A549 treated with ZK216348 at 1 μM for 4 hours (cell line): ENCODE measurements around the gene LEUTX. TPM values are rescaled to one million over a fixed set of nuclear protein-coding genes. Genes with fewer than 3 reads are reported as not detected.

Source experiments
- total RNA-seq: library from RNA; stranded (reverse); fragments of 200-300 nt; extraction: Qiagen RNA extraction; gene quantifications from 5 replicates; pipeline ENCODE4 v1.2.3, GENCODE V29; 2022; ENCODE audit warnings: low read depth

LEUTX gene, protein sequence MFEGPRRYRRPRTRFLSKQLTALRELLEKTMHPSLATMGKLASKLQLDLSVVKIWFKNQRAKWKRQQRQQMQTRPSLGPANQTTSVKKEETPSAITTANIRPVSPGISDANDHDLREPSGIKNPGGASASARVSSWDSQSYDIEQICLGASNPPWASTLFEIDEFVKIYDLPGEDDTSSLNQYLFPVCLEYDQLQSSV
- not detected in 5 replicates for total RNA-seq

DNA sequence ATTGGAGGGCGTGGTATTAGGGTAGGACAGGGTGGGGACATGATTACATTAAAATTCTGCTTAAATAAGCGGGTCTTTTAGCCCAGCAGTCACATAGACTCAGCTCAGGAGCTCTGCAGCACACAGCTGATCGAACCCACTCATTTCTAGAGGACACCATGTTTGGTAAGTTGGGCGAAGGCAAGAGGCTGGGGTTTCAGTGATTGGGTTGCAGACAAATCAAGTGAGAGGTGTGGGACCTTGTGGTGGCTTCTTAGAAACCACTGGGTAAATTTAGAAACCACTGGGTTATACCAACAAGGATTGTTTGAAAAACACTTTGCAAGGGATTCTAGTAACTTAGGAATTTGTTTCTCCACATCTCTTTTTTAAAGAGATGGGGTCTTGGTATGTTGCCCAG, at the start of gene LEUTX:
TSS of gene LEUTX (plus strand) at position 92 of the 400 bp plus-strand sequence. CDS start at position 159, 67 bp downstream.

DNA sequence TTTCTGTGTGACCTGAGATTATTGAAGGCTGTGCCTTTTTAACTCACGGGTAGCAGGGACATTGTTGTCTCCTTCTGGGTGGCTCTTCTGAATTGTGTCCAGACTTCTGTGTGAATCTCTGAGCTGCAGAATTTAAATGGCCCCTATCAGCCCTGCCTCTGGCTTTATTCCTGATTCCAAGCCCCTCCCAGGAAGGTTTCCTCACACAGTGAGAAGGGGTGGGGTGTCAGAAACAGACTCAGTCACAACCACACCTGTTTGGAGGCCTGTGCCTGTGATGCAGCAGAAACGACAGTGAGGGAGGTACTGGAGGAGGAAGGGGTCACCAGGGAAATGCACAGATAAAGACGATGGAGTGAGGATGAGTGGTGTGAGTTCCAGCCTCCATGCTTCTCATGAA, 40.8 kb upstream of the LEUTX start, which contains the start of gene CLC:
TSS of gene CLC (minus strand) at position 139 of the 400 bp plus-strand sequence. CDS start at position 62, 77 bp downstream.

DNA sequence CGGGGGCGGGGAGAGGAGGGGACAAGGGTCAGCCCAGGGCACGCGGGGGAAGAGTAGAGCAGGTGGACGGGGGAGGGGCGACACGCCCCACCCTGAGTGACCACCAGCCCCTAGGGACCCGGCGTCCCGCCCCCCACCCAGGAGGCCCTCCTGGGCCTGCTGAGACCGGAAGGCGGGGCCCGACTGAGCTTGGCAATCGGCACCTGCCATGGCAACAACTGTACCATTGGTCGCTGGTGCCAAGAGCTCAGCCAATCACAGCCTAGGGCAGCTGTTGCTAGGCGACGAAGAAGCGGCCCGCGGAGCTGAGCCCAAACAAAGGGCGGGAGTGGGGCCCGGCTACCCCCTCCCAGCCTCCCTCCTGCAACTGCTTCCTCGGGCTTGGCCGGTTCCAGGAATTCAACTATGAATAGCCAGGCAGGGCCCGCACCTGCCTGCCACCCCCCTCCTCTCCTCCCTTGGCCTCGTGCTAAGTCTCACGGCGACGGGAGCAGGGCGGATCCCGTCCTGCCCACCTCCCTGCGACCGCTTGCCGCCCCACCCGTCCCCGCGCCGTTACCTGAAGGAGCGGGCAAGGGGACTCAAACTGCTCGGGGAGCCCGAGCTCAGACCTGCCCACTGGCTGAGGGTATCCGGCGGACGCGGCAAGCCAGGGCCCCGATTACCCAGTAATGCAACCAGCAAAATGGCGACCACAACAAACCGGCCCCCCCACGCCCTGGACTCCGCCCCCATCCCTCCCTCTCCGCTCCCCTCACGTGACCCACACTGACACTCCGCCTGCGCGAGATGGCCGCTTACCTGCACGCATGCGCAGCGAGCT, 55.0 kb downstream of the LEUTX start, which contains the start of gene DYRK1B:
TSS of gene DYRK1B (minus strand) at position 699 of the 823 bp plus-strand sequence. CDS start 2,295 bp downstream, outside the sequence.

Other genes starting within 250 kb of the LEUTX start
- 5.0 to 10.8 TPM (median 10.0 TPM) in 5 replicates for gene EID2B, start 246.0 kb upstream of the LEUTX start, total RNA-seq
- gene EID2, start 238.7 kb upstream of the LEUTX start, total RNA-seq = 36.7 to 52.9 TPM (median 46.4 TPM) in 5 replicates
- gene LGALS13, start 176.3 kb upstream of the LEUTX start, total RNA-seq = not detected in 5 replicates
- not detected in 5 replicates for gene LGALS16, start 122.9 kb upstream of the LEUTX start, total RNA-seq
- gene LGALS14, start 74.4 kb upstream of the LEUTX start, total RNA-seq = not detected in 5 replicates
- gene CLC, start 40.8 kb upstream of the LEUTX start, total RNA-seq = not detected in 5 replicates
- gene DYRK1B, start 55.3 kb downstream of the LEUTX start, total RNA-seq = 15.8 to 24.4 TPM (median 22.7 TPM) in 5 replicates
- gene FBL, start 67.5 kb downstream of the LEUTX start, total RNA-seq = 661 to 722 TPM (median 675 TPM) in 5 replicates
- 0.22 to 1.3 TPM (median 0.90 TPM) in 5 replicates for gene FCGBP, start 155.8 kb downstream of the LEUTX start, total RNA-seq
- 252 to 318 TPM (median 273 TPM) in 5 replicates for gene PSMC4, start 192.3 kb downstream of the LEUTX start, total RNA-seq
- gene ZNF546, start 218.2 kb downstream of the LEUTX start, total RNA-seq = 1.5 to 2.9 TPM (median 2.4 TPM) in 5 replicates